Stimulated activated CD4-positive, alpha-beta T cell treated with anti-CD3 and anti-CD28 coated beads, Interleukin-2, amount 100 ng/mL, for 4 hours (primary cell): Measurements from ENCODE around the gene KLRF2.

Experiments
- DNase-seq: peaks from one replicate; pipeline ENCODE4 v3.0.0-alpha.2; 2020; ENCODE audit warnings: low read depth

KLRF2 gene

DNA sequence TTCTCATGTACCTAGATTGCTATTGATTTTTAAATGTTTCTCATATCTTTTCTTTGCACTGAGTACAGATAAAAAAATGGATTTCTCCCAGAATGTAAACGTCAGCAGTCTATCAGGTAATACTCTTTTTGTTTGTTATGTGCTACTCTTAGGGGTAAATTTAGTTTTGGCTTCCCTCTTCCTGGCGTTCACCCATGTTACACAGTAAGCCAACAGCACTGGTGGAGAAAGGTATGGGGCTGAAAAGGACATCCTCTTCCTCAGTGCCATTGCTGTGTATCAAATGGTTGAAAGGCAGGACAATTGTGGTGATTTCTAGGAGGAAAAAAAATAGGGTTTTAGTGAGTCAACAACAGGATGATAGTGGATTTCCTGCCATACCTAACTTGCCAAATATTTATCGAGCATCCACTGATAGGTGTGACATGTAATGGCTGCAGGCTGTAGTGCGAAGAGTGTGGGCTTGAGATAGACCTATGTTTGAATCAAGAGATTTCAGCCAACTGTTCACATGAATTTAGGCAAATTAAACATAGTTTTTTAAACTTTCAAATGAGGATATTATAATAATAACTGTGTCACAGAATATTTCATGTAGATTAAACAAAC is 7.5 kb downstream of the KLRF2 start:
- no peak for DNase-seq

DNA sequence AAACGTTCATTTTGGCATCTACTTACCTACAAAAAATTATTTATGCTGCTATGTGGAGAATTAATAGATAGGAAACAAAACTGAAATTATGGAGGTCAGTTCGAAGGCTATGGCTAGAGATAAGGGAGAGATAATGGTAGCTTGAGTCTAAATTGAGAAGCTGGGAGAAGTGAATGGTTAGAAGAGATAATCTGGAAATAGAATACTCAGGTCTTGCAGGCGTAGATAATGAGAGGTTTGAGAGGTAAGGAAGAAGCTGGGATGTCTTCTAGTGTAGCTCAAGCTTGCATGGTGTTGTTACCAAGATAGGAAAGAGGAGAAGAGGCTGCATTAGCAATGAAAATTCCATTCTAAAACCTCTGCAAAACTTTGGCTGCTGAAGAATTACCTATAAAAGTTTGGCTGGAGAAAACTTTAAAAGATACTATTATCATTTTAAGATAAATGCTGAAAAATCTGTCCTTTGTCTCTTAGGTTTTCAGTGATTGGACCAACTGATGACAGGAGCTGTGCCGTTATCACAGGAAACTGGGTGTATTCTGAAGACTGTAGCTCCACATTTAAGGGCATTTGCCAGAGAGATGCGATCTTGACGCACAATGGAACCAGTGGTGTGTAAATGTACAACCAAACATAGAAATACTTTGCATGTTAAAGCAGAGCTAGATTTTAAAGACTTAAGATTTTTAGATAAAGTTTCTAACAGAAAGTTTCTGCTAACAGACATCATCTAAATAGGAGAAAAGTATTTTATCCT is 14.1 kb downstream of the KLRF2 start:
- DNase-seq = no peak

DNA sequence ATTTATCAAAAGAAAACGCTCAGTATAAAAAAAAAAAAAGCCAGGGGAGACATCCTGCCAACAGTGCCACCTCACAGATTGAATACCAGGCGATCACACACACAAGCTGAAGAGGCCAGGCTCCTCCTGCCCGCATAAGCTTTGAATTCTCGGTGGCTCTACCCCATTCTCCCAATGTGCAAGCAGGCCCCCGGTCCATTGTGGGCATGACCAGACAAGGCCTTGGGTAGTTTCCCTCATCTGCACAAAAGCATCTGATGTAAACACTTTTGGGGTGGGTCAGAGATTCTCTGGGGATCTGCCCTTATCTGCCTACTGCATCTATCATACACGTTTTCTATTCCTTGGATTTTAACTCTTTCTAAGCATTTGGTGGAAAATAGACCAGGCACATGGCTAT is 16.2 kb downstream of the KLRF2 start:
- no peak for DNase-seq

DNA sequence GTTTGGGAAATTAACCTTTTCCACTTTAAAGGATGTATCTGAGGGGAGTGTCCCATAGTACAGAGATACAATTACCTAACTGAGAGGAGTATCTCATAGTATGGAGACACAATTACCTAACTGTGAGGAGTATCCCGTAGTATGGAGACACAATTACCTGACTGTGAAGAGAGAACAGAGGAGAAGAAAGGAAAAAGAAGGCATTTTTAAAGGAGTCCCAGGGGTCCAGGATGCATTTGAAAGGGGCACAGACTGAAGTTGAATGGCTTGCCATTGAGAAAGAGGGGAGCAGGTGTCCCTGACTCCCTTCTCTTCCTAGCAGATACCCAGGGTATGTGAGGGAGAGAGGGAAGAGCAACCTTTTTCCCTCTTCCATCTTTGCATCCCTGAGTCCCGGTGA is 17.9 kb downstream of the KLRF2 start:
- no peak for DNase-seq

DNA sequence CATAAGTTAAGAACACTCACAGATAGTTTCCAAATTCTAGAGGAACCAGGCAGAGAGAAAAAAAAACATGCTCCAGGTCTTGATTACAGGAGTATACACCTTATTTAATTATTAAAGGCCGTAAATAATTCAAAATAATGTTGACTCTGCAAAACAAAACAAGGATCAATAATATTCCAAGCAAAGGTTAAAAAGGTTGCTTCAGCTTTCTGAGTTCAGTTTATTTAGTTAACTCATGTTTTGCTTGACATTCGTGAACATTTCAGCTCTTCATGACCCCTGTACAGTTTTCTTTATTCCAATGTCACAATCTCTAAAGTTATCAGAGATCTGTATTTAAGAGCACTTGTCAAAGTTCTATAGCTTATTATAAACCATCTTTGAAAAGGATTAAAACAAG is 19.6 kb downstream of the KLRF2 start:
- no peak for DNase-seq

DNA sequence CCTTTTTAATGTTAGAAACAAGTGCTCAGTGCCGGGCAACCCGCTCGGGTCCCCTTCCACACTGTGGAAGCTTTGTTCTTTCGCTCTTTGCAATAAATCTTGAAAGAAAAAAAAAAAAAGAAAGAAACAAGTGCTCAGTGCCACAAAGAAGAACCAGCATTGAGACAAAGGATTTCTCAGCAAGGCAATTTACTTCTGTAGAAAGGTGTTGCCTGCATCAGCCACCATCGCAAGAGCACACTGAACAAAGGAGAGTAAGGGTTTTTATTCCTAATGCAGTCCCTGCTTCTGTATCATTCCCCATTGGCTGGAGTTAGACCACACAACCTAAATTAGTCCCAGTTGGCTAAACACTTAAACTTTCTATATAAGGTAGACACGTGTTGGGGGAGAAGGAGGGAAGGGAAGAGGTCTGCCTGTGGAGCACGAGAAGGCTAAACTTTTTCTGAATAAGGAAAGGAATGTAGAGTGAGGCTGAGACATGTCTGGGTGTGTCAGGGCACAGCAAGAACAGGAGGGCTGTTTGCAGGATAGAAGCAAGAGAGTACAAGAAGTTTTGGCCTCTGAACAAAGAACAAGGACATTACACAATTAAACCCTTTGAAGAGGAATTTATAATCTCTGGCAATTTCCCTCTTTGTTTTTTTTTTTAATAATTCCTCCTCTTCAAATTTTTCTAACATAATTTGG is 21.4 kb downstream of the KLRF2 start:
- DNase-seq = no peak

DNA sequence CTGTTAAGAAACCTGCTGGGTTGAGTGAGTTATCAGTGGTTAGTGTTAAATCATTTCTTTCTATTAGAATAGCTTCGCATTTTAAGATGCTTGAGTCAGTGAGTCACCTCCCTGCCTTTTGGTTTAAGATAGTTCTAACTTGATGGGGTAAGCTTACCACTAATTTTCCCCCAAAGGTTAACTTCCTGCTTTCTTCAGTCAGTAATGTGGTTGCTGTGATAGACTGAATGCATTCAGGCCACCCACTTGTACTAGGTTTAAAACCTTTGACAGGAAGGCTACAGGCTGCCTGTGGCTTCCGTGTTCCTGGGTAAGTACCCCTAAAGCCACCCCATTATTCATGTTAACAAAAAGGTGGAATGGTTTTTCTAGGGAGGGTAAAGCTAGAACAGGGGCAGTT is 25.6 kb downstream of the KLRF2 start:
- peak; percentile 33 for DNase-seq

DNA sequence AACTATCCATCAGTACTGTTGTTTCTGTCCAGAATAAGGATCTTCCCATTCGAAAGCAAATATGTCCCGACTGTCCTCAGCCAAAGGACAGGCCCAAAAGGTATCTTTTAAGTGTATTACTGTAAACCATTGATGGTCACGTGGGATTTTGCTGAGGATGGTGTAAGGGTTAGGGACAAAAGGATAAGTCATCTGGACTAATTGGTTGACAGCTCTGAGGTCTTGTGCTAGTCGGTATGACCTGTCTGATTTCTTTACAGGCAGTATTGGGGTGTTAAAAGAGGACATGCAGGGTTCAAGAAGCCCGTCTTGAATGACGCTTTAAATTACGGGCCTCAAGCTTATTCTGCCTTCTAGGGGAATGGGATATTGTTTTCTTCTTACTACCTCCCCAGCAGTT is 26.5 kb downstream of the KLRF2 start:
- no peak for DNase-seq

DNA sequence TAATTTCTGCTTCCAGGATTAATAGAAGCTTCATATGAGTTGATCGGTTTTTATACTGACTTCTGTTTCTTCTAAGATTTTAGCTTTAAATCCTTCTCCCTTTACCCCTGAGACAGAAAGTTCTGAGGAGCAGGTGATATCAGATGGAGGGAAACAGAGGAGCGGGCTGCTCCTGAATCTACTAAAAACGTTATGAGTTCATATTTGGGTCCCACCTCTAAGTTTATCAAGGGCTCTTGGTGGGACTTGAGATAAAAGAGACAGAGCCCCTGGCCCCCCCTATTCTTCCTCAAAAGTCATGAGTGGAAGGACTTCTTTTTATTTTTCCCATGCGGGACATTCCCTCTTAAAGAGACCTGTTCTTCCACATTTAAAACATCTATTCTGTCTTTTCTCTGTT is 27.1 kb downstream of the KLRF2 start:
- DNase-seq = no peak

DNA sequence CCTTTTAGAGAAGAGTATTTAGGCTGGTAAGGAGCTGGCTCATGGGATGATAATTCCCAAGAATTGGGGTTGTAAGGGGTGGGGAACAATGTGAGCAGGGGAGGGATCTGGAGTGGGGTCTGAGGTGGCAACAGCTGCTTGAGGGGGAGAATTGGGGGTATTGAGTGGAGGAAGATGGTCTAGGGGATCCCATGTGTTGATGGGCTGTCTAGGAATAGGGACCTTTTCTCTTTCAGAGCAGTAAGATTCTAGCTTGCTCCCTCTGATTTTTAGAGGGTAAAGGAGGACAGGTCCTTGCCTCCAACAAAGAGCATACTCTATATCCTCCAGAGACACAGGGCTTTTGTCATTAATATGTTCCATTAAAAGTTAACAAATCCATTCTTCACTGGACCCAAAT is 28.4 kb downstream of the KLRF2 start:
- DNase-seq = no peak

DNA sequence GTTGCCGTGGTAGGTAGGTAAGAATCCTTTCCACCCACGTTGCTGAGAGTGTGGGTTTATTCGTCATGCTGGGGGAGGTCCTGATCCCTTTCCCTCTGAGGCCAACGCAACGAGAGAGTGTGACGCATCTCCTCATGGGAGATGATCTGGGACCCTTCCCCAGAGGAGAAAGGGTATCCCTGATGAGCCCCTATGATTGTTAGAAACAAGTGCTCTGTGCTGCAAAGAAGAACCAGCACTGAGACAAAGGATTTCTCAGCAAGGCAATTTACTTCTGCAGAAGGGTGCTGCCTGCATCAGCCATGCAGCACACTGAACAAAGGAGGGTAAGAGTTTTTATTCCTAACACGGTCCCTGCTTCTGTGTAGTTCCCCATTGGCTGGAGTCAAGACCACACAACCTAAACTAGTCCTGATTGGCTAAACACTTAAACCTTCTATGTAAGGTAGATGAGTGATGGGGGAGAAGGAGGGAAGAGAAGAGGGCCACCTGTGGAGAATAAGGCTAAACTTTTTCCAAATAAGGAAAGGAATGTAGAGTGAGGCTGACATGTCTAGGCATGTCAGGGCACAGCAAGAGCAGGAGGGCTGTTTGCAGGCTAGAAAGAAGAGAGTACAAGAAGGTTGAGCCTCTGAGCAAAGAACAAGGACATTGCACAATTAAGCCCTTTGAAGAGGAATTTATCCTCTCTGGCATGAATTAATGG is 29.6 kb downstream of the KLRF2 start:
- DNase-seq = no peak

DNA sequence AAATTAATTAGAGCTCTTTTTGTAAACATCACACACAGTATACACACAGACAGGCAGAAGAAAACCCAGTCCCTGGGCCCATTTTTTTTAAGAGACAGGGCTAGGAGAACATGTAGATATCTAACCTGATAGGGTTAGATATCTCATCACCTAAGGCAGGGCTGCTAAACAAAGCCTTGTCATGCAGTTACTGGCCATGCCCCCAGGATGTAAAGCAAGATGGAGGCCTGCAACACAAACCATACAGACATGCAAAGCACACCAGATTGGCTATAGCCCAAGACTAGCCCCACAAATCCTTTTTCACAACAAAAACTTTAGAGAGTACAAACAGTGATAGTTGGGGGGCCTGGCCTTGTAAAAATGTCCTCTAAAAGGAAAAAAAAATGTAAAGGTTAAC is 30.4 kb downstream of the KLRF2 start:
- DNase-seq = no peak

DNA sequence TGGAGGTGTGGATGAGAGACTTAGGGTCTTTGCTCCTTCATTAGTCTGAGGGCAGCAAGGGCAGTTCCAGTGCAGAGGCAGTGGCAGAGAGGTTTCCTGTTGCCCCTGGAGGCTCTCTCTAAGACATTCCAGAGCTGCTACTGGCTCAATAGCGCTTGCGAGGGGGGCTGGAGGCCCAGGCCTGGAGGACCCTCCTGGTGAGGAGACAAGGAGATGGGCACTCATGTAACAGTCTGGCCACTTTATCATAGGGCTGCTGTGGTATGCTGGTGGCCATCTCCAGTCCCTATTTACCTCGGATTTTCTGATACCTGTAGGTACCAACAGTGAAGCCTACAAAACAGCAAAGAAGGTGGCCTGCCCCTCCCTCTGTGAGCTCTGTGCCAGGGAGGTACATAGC is 38.2 kb downstream of the KLRF2 start:
- DNase-seq = no peak

DNA sequence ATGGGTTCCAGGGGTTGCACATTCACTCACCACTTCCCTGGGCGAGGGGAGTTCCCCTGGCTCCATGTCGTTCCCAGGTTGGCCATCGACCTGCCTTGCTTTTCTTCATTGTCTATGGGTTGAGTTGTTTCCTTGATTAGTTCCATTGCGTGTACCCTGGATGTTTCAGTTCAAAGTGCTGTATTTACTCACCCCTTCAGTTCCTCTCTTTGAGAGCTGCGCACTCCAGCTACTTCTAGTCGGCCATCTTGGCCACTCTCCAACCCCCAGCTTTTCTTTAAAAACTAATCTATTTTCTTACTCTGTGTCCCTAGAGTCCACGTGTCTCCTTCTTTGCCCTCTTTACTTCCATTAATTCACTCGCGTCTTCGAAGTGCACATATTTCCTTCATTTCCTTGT is 39.2 kb downstream of the KLRF2 start:
- no peak for DNase-seq

DNA sequence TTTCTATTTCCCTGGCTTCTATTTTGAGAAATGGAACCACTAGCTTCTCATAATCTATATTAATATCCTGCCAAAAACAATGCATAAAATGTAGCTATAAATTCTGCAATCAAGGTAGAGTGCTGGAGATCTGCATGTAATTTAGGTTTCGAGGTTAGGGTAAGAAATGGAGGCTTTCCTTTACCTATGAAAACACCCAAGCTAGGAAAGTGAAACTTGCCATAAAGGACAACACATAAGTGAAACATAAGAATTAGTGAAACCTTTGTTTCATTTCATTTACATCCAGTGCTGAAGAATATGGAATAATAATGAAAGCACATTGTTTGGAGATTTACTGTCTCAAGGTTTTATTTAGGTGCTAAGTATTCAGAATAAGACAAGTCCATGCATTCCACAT is 41.1 kb downstream of the KLRF2 start:
- DNase-seq = no peak

DNA sequence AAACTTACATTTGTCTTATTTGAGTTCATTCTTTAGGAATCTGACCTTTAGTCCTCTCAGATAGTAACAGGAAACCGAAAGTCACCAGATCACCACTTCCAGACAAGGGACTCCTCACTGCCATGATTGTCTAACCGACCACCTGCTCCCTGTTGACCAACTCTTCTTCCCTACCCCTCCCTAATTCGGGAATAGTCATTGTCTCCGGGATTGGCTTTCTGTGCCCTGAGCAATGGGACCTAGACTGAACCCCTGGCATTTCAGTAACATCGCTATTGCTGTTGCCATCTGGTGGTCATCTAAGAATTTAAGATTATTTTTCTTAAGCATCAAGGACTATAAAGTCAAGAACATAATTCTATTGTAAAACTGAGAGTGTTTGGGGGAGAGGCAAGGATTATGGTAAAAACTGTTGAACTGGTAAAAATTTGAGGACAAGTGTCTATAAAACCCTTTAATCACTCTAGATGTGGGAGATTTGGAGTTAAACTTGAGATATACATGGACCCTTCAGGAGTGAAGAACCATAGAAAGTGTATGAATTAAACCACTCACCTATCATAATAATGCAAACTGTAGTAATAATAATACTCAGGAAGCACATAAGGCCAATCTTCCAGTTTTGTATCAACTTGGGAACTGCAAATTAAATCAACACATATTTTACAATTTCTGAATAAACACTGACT is 44.6 kb downstream of the KLRF2 start:
- DNase-seq = no peak

DNA sequence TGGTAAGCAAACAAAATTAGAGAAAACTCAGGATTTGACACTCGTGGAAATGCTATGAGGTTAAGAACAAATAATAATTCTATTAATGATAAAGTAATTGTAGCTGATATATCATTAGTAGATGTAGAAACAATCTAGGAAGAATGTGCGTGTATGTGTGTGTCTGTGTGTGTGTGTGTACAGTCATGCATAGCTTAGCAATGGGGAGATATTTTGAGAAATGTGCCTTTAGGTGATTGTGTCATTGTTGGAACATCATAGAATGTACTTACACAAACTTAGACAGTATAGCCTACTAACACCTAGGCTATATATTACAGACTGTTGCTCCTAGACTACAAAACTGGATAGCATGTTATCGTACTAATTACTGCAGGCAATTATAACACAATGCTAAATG is 45.6 kb downstream of the KLRF2 start:
- no peak for DNase-seq

DNA sequence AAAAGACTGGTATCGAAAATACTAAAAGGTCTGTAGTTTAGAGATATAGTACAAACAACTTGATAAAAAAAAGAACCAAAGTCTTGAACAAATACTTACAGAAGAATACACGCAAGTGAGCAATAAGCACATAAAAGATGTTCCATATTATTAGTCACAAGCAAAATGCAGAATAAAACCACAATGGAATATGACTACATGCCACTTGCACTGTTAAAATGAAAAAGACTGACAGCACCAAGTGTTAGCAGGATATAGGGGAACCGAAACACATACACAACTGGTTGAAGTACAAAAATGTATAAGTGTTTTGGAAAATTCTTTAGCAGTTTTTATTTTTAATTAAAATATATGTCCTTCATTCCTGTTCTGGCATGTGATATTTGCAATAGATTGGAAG is 47.3 kb downstream of the KLRF2 start:
- no peak for DNase-seq

DNA sequence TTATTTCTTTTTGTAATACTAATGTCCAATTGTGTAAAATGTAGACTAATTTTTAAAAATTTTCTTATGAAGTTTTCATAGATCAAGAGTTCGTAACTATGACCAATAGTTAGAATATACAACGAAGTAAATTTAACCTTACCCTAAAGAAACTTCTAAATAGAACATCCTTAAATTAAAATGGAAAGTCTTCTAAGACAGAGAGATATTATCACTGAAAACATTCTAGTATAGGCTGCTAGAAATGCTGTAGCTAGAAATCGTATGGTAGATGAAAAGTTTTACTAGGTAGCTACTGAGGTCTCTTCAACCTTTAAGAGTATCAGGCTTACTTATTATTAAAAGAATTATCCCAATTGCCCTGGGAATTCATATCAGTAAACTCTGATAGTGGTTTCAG is 50.0 kb downstream of the KLRF2 start:
- no peak for DNase-seq

DNA sequence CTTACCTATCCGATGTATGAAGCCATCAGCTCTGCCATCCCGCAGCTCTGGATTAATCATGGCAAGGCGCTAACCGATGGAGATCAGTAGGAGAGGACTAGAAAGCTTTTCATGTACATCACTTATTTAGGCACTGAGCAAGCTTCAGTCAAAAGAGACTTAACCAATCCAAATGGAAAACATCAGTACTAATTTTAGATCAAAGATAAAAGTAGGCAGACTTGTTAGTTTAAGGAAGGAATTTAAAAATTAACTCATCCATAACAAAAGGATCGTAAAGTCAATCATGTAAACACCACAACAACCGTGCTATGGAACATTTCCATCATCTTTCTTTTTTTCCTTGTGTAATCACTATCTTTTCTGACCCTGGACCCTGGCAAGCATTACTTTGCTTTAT is 51.0 kb downstream of the KLRF2 start, which contains the start of gene CLEC2A:
CLEC2A (minus strand) TSS at position 101 of the 400 bp plus-strand sequence; CDS start at position 60, 41 bp downstream.
- no peak for DNase-seq

DNA sequence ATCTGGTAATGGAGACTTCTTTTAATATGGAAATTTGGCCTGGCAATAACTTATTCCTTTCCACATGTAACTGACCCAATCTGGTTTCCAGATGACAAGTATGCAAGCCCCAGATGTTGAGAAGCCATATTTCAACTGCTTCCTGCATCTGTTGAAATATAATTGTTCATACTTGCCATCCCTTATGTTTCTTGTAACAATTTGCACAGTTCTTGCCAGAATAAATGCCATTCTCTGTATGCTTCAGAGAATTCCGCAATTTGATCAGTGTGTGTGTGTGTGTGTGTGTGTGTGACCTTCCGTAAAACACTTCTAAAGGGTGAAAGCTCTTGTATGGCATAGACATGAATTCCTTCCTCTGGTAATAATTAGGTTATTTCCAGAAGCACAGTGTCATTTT is 52.7 kb downstream of the KLRF2 start:
- DNase-seq = no peak

DNA sequence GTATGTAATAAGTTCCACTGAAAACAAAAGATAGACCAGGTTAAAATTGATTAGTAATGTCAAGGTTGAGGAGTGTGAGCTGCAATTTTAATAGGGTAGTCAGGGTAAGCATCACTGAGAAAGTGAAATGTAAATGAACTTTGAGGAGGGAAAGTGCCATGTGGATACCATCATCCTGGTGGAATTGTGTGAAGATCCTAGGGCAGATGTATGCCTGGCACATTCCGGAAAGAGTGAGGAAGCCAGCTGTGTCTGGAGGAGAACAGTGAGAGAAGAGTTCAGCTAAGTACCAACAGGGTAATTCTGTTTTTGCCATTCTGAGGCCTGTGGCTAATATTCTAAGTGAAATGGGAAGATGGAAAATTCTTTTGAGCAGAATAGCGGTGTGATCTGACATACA is 53.7 kb downstream of the KLRF2 start:
- DNase-seq = no peak
